Measurements from ENCODE around the gene KIF6.

The KIF6 gene

DNA sequence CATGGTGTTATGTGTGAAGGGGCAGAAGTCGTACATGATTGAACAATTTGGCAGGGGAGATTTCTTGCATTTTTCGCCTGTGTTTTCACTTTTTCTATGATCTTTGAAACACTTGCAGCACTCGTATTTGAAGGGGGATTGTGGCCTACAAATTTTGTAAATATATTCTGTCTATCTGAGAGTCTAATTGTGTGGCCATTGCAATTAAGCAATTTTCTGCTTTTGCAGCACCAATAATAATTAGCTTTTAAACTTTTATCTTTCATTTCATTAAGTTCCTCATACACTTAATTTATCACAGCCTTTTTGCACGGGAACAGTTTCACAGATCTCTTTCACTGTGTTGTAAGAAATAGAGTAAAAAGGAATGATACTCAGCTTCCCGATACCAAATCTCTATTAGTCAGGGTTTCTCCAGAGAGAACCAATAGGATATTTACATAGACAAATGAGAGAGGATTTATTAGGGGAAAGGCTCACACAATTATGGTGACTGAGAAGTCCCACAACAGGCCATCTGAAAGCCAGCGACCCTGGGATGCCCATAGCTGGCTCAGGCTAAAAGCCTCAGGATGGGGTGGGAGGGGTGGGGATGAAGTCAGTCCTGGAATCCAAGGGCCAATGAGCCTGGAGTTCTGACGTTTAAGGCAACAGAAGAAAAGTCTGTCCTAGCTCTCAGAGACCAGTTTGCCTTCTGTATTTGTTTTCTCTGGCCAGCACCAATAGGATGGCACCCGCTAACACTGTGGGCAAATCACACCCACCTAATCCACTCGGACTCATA, 58.3 kb downstream of the KIF6 start:
- peak in 1 of 56 donors; percentile 19 for DNase-seq

DNA sequence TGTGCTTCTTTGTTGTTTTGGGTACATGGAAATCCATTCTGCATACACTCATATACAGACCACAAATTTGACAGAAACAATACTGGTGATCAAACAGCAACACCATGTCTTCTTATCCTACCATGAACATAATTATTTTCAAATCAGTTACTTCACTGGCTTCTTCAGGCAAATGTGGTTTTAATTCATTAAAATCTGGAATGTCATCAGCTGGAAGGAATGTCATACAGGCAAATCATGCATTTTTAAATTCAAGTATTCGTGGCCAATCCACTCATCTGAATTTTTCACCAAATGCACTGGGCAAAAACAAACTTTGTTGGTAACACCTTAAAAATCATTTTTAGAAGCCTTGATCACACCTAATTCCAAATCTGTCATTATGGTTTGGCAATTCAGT, 59.3 kb downstream of the KIF6 start:
- no peak for DNase-seq

DNA sequence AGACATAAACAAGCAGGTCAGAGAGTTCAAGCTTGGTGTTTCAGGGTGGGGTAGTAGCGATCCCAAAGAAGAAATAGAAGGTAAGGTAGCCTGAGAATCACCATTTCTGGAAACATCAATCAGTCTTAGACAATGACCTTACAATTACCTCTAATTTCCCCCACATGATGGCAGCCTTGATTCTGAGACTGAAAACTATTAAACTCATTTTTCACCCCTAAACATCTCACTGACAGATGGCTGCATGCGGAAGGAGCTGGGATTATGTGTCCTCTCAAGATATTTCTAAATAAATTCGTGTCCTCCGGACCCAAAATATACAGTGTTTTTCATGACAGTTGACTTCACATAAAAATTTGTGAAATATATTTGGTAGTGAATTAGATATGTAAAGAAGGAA, 61.0 kb downstream of the KIF6 start:
- peak in 3 of 56 donors; percentile 17 to 81 (median 64) for DNase-seq

DNA sequence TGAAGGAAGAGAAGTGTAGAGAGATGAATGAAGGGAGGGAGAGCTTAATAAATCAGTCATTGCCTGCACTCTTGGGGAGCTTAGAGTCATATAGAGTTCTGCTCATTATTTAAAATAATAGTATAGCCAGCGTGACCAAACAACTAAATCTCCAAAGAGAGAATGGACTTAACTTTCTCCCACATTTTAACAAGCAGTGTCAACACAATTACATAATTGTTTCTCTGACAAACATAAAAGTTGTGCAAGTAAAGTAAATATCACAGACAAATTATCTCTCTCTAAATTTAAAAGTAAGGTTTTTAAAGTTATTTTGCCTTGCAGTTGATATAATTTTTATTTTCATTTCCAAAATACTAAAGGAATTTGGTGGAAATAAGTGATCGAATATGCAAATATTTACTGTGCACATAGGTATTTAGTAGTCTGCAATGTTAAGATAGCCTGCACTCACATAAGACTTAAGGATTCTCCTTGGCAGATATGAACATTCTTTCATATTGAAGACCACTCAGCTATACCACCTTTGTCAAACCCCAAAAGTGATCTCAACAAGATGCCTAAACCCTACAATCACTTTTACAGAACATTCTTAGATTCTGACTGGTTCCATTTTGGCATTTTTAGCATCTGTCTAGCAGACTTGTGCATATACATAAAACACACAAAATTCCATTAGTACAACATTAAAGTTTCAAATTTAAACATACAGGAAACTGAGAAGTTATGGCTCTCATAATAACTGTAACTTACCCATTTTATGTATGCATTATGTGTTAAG, 67.7 kb downstream of the KIF6 start:
- no peak for DNase-seq

DNA sequence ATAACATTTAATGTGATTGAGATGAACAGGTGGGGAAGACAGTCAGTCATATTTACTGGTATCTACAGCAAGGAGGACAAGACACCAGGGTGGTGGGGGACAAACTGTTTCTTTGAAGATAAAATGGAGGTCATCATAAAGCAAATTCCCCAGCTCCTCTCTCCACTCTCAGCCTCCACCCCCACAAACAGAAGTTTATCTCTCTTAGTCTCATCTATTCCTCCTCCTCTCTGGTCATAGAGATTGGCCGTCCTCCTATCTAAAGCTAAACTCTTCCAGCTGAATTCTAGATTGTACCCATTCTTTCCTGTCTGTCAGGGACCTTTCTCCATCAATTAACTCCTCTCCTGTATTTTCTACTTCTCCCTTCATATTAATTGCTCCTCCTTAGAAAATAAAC, 71.1 kb downstream of the KIF6 start:
- no peak for DNase-seq

DNA sequence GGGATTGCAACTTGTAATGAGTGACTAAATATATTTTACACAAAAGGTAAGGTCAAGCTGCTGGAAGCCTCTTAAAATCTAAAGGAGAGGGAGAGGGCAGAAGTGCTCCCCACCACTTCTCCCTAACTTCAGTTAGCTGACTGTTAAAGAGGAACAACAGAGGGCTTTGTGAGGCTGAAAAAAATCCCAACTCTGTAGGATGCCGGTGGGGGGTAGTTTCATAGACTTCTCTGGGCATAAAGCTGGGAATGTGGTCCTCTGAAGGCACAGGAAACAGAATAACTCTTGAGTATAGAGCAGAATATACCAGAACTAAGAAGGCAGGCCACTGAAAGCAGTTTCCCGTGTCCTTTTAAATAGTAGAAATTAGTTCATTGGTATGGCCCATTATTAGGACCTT, 71.6 kb downstream of the KIF6 start:
- peak in 5 of 56 donors; percentile 6 to 30 (median 9) for DNase-seq

DNA sequence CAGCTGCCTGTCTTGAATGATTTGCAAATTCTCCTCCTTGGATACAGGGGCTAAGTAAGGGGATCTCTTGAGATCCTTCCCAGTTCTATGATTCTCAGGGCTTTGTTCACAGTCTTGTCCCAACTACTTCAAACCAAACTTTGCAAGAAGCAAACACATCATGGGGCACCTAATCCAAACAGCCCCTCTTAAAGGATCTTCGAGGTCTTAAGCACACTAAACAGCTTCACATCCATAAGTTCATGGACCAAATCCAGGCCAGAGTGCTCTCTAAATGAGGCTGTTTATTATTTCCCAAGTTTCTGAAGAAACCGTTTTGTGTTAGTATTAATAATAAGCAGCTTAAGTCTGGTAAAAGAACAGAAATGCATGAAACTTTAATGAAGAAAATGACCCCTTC, 75.2 kb downstream of the KIF6 start:
- DNase-seq: no peak

DNA sequence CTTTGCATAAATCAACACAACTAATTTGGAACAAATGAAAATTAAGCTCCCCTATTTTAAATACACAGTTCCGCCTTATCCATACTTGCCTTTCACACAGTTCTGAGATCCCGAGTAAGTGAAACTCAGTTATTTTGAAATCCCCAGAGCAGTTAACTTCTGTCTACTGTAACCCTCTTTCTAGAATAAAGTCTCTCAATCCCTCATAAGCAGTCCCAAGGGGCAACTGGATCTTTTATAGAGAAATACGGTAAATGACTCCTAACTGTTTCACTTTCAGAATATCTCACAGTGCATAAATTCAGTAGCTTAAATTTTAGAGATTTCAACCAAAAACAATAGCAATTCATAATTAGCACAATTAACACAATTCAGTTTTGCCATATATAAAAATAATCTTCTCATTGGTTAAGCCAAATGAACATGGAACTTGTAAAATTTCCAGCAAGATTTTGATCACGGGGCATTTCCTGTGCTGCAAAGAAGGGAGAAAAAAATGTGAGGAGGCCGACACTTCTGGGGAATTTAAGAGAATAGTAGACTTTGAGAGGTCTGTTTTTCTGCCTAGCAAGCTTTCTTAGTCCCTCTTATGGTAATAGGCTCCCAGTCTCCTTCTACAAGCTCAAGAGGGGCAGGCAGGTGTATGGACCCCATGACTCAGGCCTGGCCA, 78.3 kb downstream of the KIF6 start:
- DNase-seq: no peak

DNA sequence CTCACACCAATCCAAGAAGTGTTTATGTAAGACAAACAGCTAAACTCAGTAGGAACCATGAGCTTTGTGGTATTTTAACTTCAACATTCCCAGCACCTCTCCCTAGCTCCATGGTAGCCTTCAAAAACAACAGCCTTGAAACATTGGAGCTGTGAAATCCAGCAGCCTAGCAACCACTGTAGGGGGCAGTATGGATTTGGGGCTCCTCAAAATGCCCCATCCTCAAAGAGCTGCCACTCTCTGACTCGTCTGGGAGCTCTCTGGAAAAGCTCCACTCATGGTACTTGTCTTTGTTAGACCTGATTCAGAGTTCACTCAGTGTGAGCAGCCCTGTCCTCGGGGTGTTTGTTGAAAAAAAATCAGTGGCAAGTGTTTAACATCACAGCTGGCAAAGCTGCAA, 82.9 kb downstream of the KIF6 start:
- no peak for DNase-seq

DNA sequence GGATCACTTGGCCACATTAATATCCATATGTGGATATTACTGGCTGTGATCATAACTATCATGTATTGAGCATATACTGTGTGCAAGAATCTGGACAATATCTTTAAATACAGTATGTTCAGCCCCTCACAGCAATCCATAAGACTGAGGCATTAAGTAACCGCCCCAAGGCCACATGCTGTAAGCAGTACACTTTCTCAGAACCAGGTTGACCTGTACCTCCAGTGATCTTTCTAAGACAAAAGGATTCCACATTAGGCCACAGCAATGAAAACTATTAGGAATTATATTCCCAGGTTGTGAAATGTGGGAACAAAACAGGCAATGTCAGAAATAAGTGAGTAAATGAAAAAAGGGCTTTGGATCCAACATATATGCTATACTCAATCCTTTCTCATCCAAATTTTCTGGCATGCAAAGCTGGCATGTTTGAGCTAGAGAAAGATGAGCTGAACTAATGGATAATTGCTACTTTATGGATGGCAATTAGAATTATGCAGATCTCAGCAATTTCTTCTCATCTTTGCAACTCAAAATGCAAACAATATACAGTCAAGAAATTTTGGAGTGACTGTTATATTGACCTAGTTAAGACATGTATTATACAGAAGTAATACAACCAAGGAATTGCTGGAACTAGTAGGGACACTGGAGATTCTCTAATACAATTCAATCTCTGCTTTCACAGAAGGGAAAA, 86.9 kb downstream of the KIF6 start:
- no peak for DNase-seq

DNA sequence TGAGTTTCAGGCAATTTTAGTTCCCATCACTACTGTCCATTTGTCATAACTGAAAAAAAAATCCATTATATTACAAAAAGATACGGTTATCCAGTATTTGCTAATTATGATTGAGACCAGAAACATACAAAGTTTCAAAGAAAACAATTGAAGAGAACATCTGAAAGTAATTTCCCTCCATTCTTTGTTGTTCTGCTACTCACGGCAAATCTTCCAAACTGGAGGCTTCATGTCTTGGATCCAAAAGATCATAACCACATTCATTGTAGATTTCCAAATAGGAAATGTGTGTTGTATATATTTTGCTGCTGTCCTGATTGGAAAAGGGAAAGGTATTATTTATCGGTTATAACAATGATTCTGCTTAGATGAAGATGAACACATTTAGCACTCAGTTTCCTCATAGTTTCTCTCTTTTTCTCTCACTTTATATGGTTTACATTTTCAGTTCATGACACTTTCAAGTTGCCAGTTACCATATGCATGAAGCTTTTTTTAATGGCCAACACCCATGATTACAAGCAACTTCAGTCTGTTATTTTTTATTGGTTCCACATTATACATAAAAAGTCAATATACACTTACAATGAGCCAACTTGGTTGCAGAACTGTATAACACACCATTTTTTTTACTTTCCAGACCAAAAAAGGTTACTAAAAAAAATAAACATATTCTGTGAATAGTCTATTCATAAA, 90.4 kb downstream of the KIF6 start:
- no peak for DNase-seq

DNA sequence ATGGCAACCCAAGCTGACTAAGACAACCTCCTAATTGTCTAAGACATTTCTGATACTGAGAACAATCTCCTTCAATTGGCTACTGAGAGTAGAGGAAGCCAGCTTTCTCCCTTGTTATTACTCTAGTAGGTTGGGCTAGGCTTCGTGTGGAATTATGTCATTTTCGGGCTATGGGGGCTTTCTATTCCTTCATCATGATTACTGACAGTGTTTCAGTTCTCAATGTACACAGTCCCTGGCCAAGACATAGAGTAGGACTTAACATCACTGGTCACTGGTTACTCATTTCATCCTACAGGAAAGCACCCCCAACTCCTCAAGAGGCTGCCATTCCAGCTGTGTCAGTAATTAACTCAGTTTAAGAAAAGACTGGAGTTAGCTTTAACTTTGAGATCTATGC, 100.0 kb downstream of the KIF6 start:
- no peak for DNase-seq

DNA sequence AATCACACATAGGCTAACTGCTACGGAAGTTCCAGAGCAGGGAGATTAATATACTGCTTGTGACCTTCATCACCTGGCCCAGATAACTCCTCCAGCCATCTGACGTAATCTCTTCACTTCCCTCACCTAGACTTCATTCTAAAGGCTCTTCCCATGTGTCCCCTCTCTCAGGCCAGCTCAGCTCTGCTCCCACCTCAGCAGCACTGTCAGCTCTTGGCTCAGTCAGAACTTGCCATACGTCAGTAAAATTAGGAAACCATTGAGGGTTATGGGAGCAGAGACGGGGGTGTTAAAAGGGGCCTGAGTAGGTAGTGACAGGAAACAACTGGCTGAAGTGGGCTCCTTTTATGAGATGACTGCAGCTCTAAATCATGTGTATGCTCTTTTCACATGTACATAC, 101.5 kb downstream of the KIF6 start:
- DNase-seq: no peak

DNA sequence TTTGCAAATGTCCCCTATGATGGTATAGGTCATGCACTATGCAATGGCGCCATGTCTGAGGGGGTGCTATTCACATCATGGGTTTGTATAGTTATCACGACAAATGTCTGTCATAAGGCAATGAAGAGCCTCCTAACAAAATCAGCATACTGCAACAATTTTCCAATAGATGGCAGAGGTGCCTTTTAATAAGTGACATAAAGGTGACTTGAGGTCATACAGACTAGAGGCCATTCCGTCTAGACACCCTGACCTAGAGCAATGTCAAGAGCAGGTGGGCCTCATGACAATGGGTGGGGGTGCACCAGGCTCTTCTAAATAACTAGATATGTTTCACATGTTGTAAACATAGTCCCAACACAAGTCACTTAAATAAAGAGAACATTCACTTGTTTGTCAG, 107.7 kb downstream of the KIF6 start:
- no peak for DNase-seq

DNA sequence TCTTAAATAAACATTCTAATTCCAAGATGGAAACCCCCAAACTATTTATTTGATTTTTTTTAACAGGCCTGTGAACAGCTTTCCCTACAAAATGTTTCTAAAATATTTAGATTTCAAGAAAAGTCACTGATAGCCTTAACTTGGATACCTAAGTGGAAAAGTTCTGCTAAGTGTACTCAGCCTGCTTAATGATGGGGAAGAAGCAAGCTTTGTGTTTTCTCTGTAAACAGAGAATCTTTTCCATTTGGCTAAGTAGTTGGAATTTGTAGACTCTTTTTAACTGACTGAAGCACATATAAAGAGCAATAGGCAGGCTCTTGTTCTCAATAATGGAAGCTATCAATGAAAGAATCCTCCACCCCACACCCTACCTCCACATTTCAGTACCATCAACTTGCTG, 108.2 kb downstream of the KIF6 start:
- no peak for DNase-seq

DNA sequence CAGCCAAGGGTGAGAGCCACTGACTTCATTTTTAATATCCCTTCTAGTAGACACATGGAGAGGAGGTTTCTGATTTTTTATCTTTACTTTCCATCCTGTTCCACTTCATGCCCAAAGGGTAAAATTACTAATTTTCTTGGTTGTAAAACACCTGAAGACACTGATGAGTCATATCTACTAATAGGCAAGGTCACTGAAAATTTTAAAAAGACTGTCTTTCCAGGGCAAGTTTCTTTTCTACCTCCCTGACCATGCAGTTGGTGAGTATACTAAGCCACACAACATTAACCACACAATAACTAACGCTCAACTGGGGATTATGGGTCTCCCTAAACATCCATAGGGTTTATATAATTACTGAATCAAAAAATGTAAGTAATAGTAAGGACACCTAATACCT, 109.6 kb downstream of the KIF6 start:
- no peak for DNase-seq

DNA sequence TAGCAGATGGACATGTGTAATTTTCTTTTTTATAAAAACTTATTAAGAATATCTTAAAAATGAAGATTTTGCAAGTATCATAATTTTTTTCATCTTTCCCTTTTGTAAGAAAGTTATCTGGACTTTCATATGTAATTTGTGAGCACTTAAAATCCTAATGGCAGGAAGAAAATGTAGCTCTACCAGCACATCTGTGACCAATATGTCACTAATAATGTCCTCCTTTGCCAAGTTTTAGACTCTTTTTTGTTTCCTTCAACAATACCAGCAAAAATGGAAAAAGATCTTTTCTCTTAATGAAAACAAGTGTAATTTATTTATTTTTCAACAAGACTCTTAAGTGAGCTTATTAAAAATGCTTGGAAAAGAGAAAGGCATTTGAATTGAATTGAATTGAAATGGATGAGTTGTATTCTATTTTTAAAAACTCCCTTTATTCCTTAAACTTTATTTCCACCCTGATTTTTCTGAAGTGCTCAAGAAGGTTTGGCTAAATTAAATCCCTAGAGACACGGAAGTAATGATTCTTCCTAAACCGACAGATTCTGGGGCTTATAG, 110.7 kb downstream of the KIF6 start:
- no peak for DNase-seq

DNA sequence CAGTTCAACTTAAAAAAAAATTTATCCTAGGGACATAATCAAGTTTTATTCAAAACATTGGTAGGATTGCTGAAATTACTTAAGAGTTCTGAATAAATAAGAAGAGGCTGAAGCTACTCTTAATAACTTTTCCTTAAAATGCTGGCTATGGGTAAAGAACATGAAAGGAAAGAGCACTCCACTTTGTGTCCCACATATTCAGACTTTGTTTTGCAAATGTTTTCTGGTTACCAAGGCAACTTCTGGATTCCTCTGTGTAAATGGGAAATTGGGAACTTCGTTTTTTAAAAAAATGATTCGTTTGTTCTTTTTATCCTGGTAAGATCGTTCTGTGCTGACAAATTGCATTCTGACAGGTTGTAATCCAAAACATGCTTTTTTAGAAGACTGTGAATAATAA, 115.0 kb downstream of the KIF6 start:
- no peak for DNase-seq

DNA sequence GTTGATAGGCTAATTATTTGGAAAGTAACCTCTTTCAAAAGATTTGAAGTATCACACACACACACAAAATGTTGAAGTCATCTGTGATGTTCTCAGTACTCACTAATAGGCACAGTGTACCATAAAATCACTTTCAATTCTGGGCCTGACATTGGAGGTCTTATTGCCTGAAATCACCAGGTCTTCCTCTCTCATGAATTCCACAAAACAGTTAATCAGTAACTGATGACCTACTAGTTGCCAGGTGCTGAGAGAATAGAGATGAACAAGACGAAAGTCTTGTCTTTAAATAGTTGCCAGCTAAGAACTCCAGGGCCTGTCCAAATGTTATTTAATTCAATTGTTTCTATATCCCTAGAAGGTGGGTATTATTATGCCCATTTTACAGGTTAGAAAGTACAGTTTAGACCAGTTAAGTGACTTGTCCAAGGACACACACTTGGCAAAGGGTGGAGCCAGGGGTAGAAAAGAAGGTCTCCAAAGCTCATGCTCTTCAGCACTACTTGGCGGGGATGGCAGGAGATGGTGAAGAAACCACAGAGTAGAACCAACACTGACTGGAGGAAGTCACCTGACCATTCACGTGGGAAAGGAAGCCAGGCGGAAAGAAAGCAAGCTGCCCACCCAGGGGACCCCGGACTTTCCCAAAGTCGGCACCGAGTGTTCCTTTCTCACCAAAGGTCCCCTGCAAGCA, 116.4 kb downstream of the KIF6 start:
- no peak for DNase-seq

All from amygdala (tissue), 56 donors.